HG03060 (cell line): ENCODE data around the gene PRKAA1.
"Not testable (repeated sequence)": the region's sequence is repeated elsewhere in the genome, so short reads cannot be mapped to it uniquely, and the experiment has no call there.

Source experiments
- ATAC-seq: cut with Tn5 transposase; IDR thresholded peaks from one replicate; pipeline ENCODE4 v1.9.1; 2021; ENCODE audit warnings: low read depth, moderate number of reproducible peaks; ENCODE audit not compliant: unreplicated experiment

Gene PRKAA1

GRCh38 chr5:40735609-40736008 is 62.6 kb downstream of the PRKAA1 start:
- no peak for ATAC-seq

DNA sequence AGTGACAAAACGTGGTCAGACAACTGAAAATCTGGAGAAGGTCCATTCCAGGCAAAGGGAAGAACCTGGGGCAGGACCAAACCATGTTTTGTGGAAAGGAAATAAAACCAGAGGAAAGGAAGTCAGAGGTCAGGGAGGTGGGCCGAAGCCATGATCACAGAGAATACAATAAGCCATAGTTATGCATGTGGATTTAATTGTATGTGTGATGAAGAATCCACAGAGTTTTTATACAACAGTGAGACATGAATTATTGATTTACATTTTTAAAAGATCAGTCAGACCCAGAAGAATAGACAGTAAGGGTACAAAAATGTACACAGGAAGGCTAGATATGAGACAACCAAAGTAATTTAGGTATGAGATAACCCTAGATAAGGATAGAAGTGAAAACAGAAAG is 63.2 kb downstream of the PRKAA1 start:
- no peak for ATAC-seq

DNA sequence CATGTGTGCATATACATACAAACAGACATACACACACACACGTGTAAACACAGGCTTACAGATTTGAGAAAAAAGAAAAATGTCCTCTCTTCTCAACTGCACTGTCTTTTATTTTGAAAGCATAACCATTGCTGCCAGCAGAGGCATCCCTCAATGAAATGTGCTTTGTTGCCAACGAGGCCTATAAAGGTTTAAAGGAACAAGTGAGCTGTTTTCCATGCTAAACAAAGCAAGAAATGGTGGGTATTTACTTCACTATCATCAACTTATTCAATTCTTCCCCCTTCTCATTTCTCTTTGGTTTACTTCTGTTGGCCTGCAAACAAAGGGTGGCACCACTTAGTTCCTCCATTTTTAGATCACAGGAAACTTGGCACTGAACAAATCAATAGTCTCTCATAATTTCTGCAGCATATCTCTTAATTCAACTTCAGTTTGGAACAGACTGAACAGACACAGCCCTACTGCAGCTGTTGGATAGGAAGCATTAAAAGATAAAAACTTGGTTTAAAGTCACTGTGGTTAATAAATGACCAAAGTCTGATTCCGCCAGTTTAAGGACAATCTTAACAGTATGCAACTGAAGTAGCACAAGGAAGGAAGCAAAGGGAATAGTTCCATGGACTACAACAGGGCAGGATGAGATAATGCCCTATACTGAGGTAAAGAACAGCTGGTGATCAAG is 64.2 kb downstream of the PRKAA1 start:
- ATAC-seq: no peak

DNA sequence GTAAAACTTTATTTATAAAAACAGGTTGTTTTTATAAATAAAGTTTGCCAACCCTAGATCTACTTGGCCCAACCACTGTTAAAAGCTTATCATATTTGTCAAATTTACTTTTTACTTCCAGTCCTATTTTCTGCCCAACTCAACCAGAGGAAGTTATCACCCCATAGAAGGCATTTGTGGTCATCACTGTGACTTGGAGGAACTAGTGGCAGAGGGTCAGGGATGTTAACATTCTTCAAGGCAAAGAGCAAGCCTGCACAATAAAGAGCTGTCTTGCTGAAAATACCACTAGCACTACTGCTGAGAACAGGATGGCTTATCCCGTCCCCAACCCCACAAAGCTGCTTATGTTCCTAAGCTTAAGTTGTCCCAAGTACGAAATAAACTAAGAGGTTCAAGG is 64.7 kb downstream of the PRKAA1 start:
- ATAC-seq: no peak

DNA sequence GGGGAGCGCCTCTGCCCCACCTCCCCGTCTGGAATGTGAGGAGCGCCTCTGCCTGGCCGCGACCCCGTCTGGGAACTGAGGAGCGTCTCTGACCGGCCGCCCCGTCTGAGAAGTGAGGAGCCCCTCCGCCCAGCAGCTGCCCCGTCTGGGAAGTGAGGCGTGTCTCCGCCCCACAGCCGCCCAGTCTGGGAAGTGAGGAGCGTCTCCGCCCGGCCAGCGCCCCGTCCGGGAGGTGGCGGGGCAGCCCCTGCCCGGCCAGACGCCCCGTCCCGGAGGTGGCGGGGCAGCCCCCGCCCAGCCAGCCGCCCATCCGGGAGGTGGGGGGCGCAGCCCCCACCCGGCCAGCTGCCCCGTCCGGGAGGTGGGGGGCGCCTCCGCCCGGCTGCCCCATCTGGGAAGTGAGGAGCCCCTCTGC is 75.7 kb downstream of the PRKAA1 start:
- not testable (repeated sequence) for ATAC-seq

DNA sequence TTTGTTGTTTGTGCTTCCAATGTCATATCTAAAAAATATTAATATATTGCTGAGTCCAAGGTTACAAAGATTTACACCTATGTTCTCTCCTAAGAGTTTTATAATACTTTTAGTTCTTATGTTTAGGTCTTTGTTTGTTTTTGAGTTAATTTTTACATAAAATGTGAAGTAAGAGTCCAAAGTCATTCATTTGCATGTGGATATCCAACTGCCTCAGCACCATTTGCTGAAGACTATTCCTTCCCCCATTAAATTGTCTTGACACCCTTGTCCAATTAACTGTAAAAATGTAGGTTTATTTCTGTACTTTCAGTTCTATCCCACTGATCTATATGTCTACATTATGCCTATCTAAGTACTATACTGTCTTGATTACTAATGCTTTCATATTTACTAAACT is 78.1 kb downstream of the PRKAA1 start:
- ATAC-seq: no peak

- ATAC-seq: no peak
Observed at GRCh38 chr5:40717281-40717680, 80.9 kb downstream of the PRKAA1 start.

GRCh38 chr5:40716590-40716989 is 81.6 kb downstream of the PRKAA1 start:
- no peak for ATAC-seq

DNA sequence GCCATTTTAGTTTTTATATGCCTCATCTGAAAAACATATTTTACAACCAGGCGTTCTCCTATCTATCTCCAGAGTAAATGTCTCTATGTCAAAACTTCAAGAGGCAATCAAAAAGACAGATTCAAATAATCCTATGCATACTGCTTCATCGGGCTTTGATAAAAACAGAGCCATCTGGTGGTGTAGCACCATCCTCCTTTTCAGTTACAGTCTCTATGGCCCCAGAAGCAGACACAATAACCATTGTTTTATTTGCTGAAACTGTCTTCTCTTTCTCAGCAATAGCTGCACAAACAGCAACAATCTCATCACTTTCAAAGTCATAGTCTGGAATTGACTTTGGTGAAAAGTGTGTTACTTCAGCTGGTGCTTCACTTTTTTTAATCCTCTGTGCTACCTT is 82.2 kb downstream of the PRKAA1 start:
- ATAC-seq: no peak

GRCh38 chr5:40714001-40714400 is 84.2 kb downstream of the PRKAA1 start:
- no peak for ATAC-seq

- ATAC-seq: not testable (repeated sequence)
Observed at GRCh38 chr5:40710575-40710974, 87.6 kb downstream of the PRKAA1 start.
